Activated CD8-positive, alpha-beta T cell treated with anti-CD3 and anti-CD28 coated beads, Interleukin-2, amount 10 ng/mL, durations not matched to agents 7 days and 5 days (primary cell): Measurements from ENCODE around the gene ALDH1A3. TPM values are rescaled to one million over a fixed set of nuclear protein-coding genes. Genes with fewer than 3 reads are reported as not detected.

ENCODE experiments used
- ATAC-seq: fragments of 150-1000 bp; cut with Tn5 transposase; one replicate; pipeline ENCODE4 v1.10.0; 2021; ENCODE audit warnings: moderate library complexity
- CTCF ChIA-PET: fragments of 350-600 bp; sonication (Branson Sonifier 250); formaldehyde crosslinking; loops from one replicate; lab custom pipeline; 2021; ENCODE audit warnings: antibody characterized with exemption; lab: Charles Lee
- POLR2A ChIA-PET: fragments of 350-600 bp; sonication (Branson Sonifier 250); formaldehyde crosslinking; loops from one replicate; lab custom pipeline; 2021; ENCODE audit warnings: antibody characterized with exemption; lab: Charles Lee
- DNase-seq: peaks from one replicate; pipeline ENCODE4 v3.0.0-alpha.2; 2020
- H3K27ac Mint-ChIP-seq: one replicate; pipeline ENCODE4 v1.8.0; 2021; ENCODE audit warnings: mild to moderate bottlenecking, mixed read lengths
- H3K27me3 Mint-ChIP-seq: one replicate; pipeline ENCODE4 v1.8.0; 2021; ENCODE audit warnings: low read depth, mixed read lengths
- H3K36me3 Mint-ChIP-seq: one replicate; pipeline ENCODE4 v1.8.0; 2021; ENCODE audit warnings: low read depth, mixed read lengths
- H3K4me1 Mint-ChIP-seq: one replicate; pipeline ENCODE4 v1.8.0; 2021; ENCODE audit warnings: low read depth, mixed read lengths
- H3K4me3 Mint-ChIP-seq: one replicate; pipeline ENCODE4 v1.8.0; 2021; ENCODE audit warnings: mild to moderate bottlenecking, mixed read lengths
- H3K9me3 Mint-ChIP-seq: one replicate; pipeline ENCODE4 v1.8.0; 2022; ENCODE audit warnings: mixed read lengths; ENCODE audit not compliant: insufficient read depth
- total RNA-seq, 2 experiments: library from RNA; stranded (reverse); gene quantifications; one replicate each; pipeline ENCODE4 v1.2.3, GENCODE V29; 2021

ALDH1A3 gene
- total RNA-seq, 2 experiments from 2014 or later: not detected

- ATAC-seq: no peak
- Mint-ChIP-seq H3K9me3 (no peaks in the 10 kb centered on the region), H3K27ac (no peak overlapping the region), H3K4me3 (no peak overlapping the region), H3K27me3 (peaks cover 25% of the 10 kb centered on the region), H3K4me1 (peaks cover 10% of the 10 kb centered on the region), H3K36me3 (no peaks in the 10 kb centered on the region)
- ChIA-PET POLR2A (no interaction called here), CTCF (no interaction called here)
- DNase-seq: no peak
Observed at GRCh38 chr15:100925480-100925879, 45.8 kb downstream of the ALDH1A3 start.

GRCh38 chr15:100926258-100926657 is 46.6 kb downstream of the ALDH1A3 start:
- peaks cover 10% of the 10 kb centered on the region for H3K4me1 Mint-ChIP-seq
- ChIA-PET CTCF (no interaction called here), POLR2A (no interaction called here)
- no peak overlapping the region for H3K4me3 Mint-ChIP-seq
- no peaks in the 10 kb centered on the region for H3K9me3 Mint-ChIP-seq
- H3K27me3 Mint-ChIP-seq: peaks cover 18% of the 10 kb centered on the region
- no peak overlapping the region for H3K27ac Mint-ChIP-seq
- no peaks in the 10 kb centered on the region for H3K36me3 Mint-ChIP-seq
- DNase-seq: no peak
- no peak for ATAC-seq

- ATAC-seq (no peak), DNase-seq (no peak)
- Mint-ChIP-seq H3K36me3 (no peaks in the 10 kb centered on the region), H3K9me3 (no peaks in the 10 kb centered on the region), H3K4me1 (peaks cover 8% of the 10 kb centered on the region), H3K27me3 (peaks cover 12% of the 10 kb centered on the region), H3K27ac (no peak overlapping the region), H3K4me3 (no peak overlapping the region)
- ChIA-PET POLR2A (no interaction called here), CTCF (interaction anchor here (2.8 kb wide), 1 partner anchor 9 kb away, joined by 8 read pairs; the partner anchor contains the start of gene LRRK1)
Observed at GRCh38 chr15:100926971-100927756, 47.5 kb downstream of the ALDH1A3 start.

GRCh38 chr15:100928632-100929280 is 49.1 kb downstream of the ALDH1A3 start:
- CTCF ChIA-PET: interaction anchor here (0.7 to 3.3 kb wide), 5 partner anchors 9 to 79 kb away, joined by 3 to 12 read pairs (median 3); partner anchors contain the start of gene LRRK1
- ATAC-seq: no peak
- no peaks in the 10 kb centered on the region for H3K4me1 Mint-ChIP-seq
- H3K4me3 Mint-ChIP-seq: no peak overlapping the region
- no peaks in the 10 kb centered on the region for H3K9me3 Mint-ChIP-seq
- POLR2A ChIA-PET: no interaction called here
- no peak overlapping the region for H3K27ac Mint-ChIP-seq
- no peaks in the 10 kb centered on the region for H3K36me3 Mint-ChIP-seq
- no peak for DNase-seq
- peaks cover 6% of the 10 kb centered on the region for H3K27me3 Mint-ChIP-seq

GRCh38 chr15:100929641-100930042 is 50.0 kb downstream of the ALDH1A3 start:
- DNase-seq (no peak), ATAC-seq (no peak)
- Mint-ChIP-seq H3K36me3 (no peaks in the 10 kb centered on the region), H3K9me3 (no peaks in the 10 kb centered on the region), H3K4me1 (no peaks in the 10 kb centered on the region), H3K27ac (no peak overlapping the region), H3K4me3 (no peak overlapping the region), H3K27me3 (peaks cover 3% of the 10 kb centered on the region)
- CTCF ChIA-PET: interaction anchor here (2.8 to 3.3 kb wide), 2 partner anchors 11 to 78 kb away, joined by 8 to 12 read pairs; partner anchors contain the start of gene LRRK1
- POLR2A ChIA-PET: no interaction called here

- H3K9me3 Mint-ChIP-seq: no peaks in the 10 kb centered on the region
- H3K4me1 Mint-ChIP-seq: no peaks in the 10 kb centered on the region
- H3K36me3 Mint-ChIP-seq: no peaks in the 10 kb centered on the region
- no peak for DNase-seq
- no peak for ATAC-seq
- H3K27ac Mint-ChIP-seq: no peak overlapping the region
- CTCF ChIA-PET: interaction anchor here (3.3 kb wide), 1 partner anchor 77 kb away, joined by 12 read pairs; no protein-coding TSS in a partner anchor
- POLR2A ChIA-PET: no interaction called here
- peaks cover 3% of the 10 kb centered on the region for H3K27me3 Mint-ChIP-seq
- no peak overlapping the region for H3K4me3 Mint-ChIP-seq
Observed at GRCh38 chr15:100930306-100930848, 50.7 kb downstream of the ALDH1A3 start.

GRCh38 chr15:100931143-100931890 is 51.7 kb downstream of the ALDH1A3 start:
- Mint-ChIP-seq H3K4me1 (no peaks in the 10 kb centered on the region), H3K36me3 (no peaks in the 10 kb centered on the region), H3K9me3 (no peaks in the 10 kb centered on the region), H3K27me3 (peaks cover 5% of the 10 kb centered on the region), H3K27ac (no peak overlapping the region), H3K4me3 (no peak overlapping the region)
- DNase-seq (no peak), ATAC-seq (no peak)
- ChIA-PET CTCF (interaction anchor here (3.3 kb wide), 1 partner anchor 76 kb away, joined by 12 read pairs; no protein-coding TSS in a partner anchor), POLR2A (no interaction called here)

GRCh38 chr15:100932676-100933348 is 53.2 kb downstream of the ALDH1A3 start:
- ATAC-seq: no peak
- CTCF ChIA-PET: no interaction called here

GRCh38 chr15:100934166-100934565 is 54.5 kb downstream of the ALDH1A3 start:
- ATAC-seq (no peak), DNase-seq (no peak)
- H3K27me3 Mint-ChIP-seq: peaks cover 5% of the 10 kb centered on the region
- CTCF ChIA-PET: no interaction called here
- no peaks in the 10 kb centered on the region for H3K36me3 Mint-ChIP-seq
- POLR2A ChIA-PET: no interaction called here
- H3K4me1 Mint-ChIP-seq: no peaks in the 10 kb centered on the region
- H3K9me3 Mint-ChIP-seq: no peaks in the 10 kb centered on the region
- no peak overlapping the region for H3K27ac Mint-ChIP-seq
- no peak overlapping the region for H3K4me3 Mint-ChIP-seq

More at GRCh38 chr15:100932676-100933348, 53.2 kb downstream of the ALDH1A3 start:
- Mint-ChIP-seq H3K36me3 (no peaks in the 10 kb centered on the region), H3K4me1 (no peaks in the 10 kb centered on the region), H3K27ac (no peak overlapping the region), H3K9me3 (no peaks in the 10 kb centered on the region), H3K27me3 (peaks cover 5% of the 10 kb centered on the region), H3K4me3 (no peak overlapping the region)
- no peak for DNase-seq
- POLR2A ChIA-PET: no interaction called here

GRCh38 chr15:100934726-100935125 is 55.1 kb downstream of the ALDH1A3 start:
- Mint-ChIP-seq H3K36me3 (no peaks in the 10 kb centered on the region), H3K27me3 (peaks cover 5% of the 10 kb centered on the region), H3K27ac (no peak overlapping the region), H3K9me3 (no peaks in the 10 kb centered on the region), H3K4me1 (no peaks in the 10 kb centered on the region), H3K4me3 (no peak overlapping the region)
- no peak for DNase-seq
- POLR2A ChIA-PET: no interaction called here
- ATAC-seq: no peak
- CTCF ChIA-PET: no interaction called here

GRCh38 chr15:100937171-100937570 is 57.5 kb downstream of the ALDH1A3 start:
- no peaks in the 10 kb centered on the region for H3K36me3 Mint-ChIP-seq
- ATAC-seq (no peak), DNase-seq (no peak)
- POLR2A ChIA-PET: no interaction called here
- CTCF ChIA-PET: interaction anchor here (0.6 kb wide), 1 partner anchor 70 kb away, joined by 3 read pairs; no protein-coding TSS in a partner anchor
- no peak overlapping the region for H3K4me3 Mint-ChIP-seq
- H3K27me3 Mint-ChIP-seq: peaks cover 5% of the 10 kb centered on the region
- no peaks in the 10 kb centered on the region for H3K4me1 Mint-ChIP-seq
- no peaks in the 10 kb centered on the region for H3K9me3 Mint-ChIP-seq
- H3K27ac Mint-ChIP-seq: no peak overlapping the region
